GM12878 (cell line): ENCODE results near the gene AGAP1.

Experiments used
- DPF2 ChIP-seq: fragments of 450-650 bp; IDR thresholded peaks from 2 replicates; pipeline ENCODE4 v1.6.1; 2017; ENCODE audit warnings: mild to moderate bottlenecking
- FOXM1 ChIP-seq: IDR thresholded peaks from 2 replicates; pipeline ENCODE4 v1.6.1; 2012; ENCODE audit warnings: low read depth, mild to moderate bottlenecking, inconsistent platforms, low read length, moderate library complexity
- POLR2A ChIP-seq: IDR thresholded peaks from 2 replicates; pipeline ENCODE4 v1.6.1; 2011; ENCODE audit warnings: low read depth, mild to moderate bottlenecking, low read length
- ZBTB4 ChIP-seq: fragments of 450-650 bp; formaldehyde crosslinking; IDR thresholded peaks from 2 replicates; pipeline ENCODE4 v1.4.0; 2022; ENCODE audit warnings: mild to moderate bottlenecking, moderate library complexity

GRCh38 chr2:236156095-236156859 lies 662.4 kb downstream of the AGAP1 start:
- TF ChIP-seq ZBTB4 (CRISPR knock-in tag) = no peak
- no peak for TF ChIP-seq POLR2A
- TF ChIP-seq DPF2 = no peak
- TF ChIP-seq FOXM1 = no peak
